Stimulated activated CD4-positive, alpha-beta T cell treated with anti-CD3 and anti-CD28 coated beads, Interleukin-1b, Interleukin-23, amount 100 ng/mL, for 24 hours (primary cell): ENCODE data around the gene TLR1.
"Not testable (repeated sequence)": the region's sequence is repeated elsewhere in the genome, so short reads cannot be mapped to it uniquely, and the experiment has no call there.

Source experiments
- DNase-seq, 4 experiments: peaks; one replicate each; pipeline ENCODE4 v3.0.0-alpha.2; 2020; ENCODE audit warnings: low read depth in 4 of 4, low spot score in 1 of 4

Gene TLR1

DNA sequence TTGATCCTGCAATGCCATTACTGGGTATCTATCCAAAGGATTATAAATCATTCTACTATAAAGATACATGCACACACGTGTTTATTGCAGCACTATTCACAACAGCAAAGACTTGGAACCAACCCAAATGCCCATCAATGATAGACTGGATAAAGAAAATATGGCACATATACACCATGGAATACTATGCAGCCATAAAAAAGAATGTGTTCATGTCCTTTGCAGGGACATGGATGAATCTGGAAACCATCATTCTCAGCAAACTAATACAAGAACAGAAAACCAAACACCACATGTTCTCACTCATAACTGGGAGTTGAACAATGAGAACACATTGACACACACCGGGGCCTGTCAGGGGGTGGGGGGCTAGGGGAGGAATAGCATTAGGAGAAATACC is 26.7 kb downstream of the TLR1 start:
- DNase-seq: not testable (repeated sequence)

DNA sequence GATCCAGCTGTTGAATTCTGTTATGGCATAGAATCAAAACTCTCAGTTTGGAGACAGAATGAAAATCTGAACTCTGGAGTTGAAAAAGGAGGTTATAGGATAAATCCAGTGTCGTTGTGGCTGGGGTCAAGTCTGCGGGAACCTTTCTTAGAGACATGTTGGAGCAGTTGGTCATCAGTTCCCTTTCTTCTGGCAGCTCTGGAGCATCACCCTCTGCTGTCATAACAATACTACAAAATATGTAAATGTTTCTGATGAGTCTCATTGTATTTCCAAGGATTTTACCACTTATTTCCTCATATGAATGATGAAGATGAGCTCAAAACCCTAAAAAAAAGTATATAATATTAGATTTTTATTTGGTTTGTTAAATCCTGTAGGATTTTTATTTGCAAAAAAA is 29.3 kb downstream of the TLR1 start:
- DNase-seq: no peak

- DNase-seq: no peak
These were observed 30.2 kb downstream of the TLR1 start for GRCh38 chr4:38774181-38774955.

DNA sequence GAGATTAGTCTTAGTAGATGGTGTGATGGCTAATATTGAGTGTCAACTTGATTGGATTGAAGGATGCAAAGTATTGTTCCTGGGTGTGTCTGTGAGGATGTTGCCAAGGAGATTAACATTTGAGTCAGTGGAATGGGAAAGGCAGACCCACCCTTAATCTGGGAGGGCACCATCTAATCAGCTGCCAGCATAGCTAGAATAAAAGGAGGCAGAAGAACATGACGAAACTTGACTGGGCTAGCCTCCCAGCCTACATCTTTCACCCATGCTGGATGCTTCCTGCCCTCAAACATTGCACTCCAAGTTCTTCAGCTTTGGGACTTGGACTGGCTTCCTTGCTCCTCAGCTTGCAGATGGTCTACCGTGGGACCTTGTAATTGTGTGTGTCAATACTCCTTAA is 34.3 kb downstream of the TLR1 start:
- DNase-seq: not testable (repeated sequence)

DNA sequence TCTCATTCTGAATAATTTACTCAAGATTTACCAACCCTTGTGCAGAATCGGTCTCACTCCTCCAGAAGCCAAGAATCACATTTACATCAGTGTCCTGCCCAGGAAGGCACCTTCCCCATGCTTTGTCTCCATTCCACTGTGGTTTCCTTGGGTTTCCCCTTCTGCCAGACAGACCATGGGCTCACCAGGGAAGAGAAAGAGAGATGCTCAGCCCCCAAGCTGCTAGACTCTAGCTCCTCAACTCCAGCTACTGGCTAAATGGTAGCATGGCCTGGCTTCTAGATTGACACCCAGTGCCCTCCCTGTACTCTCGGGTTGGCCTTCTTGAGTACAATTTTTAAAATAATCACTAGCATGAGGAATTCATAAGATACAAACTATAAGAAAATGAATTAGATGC is 34.7 kb downstream of the TLR1 start:
- no peak for DNase-seq

GRCh38 chr4:38769441-38769840 is 35.1 kb downstream of the TLR1 start:
- no peak for DNase-seq

DNA sequence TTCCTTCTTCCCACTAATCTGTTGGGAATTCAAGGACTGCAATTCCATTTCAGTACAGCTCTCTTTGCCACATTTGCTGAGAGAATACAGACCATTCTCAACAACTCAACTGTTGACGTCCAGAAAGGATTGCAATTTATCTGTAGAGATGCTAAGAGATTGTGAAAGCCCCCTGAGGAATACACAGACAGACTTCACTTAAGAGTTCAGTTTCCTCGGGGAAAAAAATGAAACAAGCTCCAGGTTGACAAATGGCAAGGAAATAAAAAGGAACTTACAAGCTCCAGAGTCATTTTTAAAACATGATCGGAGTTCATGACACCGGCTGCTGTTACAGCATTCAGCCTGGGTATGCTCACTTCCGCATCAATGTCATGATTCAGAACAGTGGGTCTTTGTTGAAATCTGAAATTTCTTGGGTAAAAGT is 35.6 kb downstream of the TLR1 start:
- DNase-seq: no peak

DNA sequence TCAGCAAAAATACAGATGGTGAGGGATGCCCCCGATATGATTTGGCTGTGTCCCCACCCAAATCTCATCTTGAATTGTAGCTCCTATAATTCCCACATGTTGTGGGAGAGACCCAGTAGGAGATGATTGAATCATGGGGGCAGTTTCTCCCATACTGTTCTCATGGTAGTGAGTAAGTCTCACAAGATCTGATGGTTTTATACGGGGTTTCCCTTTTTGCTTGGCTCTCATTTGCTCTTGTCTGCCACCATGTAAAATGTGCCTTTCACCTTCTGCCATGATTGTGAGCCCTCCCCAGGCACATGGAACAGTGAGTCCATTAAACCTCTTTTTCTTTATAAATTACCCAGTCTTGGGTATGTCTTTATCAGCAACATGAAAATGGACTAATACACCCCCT is 37.7 kb downstream of the TLR1 start:
- DNase-seq: not testable (repeated sequence)

DNA sequence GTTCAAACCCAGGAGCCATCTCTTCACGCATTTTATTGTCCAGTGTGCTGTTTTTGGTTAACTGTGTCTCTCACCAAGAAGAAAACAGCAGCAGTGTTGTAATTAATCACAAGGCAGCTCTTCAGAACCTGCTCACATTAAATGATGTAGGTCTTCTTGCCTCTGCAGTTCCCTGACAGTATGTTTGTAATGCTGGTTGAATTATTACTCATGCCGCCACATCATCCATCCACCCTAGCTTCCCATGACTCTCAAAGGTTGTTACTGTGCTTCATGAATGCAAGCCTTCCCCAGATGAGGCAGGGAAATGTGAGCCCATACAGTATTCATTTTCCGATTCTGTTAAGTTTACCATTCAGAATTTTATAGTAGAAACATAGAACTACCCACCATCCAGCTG is 39.2 kb downstream of the TLR1 start:
- DNase-seq: no peak

DNA sequence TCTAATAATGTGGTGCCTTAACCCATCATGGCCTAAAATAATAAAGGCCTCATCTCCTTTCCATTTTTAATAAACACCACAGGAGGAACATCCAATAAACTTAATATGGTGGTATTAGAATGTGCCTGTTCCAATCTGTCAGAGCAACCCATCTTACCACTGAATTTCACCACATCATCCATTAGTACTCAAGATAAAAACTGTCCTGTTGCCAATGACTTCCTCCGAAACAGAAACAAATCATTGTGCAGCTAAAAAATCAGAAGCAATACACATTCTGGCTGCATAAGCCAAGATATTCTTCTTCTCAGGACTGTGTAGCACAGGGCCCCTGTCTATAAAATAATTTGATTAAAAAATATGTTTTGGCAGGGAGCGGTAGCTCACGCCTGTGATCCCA is 40.3 kb downstream of the TLR1 start:
- no peak for DNase-seq

DNA sequence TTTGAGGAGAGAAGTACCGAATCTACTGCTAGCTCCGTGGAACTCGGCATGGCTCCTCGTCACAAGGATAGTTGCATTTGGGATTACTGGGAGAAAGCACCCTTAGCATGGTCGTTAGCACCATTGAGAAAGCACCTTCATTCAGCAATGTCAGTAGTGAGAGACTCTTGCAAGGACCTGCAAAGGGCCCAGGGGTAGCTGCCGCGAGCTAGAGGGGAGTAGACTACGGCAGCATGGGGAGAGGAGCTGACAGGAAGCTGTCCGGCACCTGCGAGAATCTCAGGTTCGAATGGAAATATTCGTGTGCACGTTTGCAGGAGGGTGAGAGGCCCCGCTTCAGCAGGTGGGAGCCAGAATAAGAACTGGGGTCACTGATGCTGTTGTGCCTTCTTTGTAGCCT is 42.0 kb downstream of the TLR1 start:
- no peak for DNase-seq

DNA sequence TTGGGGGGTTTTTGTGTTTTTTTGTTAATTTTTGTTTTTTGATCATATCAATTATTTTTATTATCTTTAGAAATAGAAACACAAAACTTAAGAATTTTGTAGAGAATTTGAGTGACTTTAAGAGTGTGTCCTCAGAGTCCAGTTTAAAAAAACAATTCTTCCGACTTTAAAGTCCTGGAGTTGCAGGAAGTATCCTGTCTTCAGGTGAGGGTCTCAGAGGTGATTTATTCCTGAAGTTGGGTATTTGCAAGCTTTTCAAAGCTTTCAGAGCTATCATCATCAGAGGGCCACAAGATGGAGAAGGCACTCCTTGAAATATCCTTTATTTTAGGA is 44.8 kb downstream of the TLR1 start:
- DNase-seq: no peak

DNA sequence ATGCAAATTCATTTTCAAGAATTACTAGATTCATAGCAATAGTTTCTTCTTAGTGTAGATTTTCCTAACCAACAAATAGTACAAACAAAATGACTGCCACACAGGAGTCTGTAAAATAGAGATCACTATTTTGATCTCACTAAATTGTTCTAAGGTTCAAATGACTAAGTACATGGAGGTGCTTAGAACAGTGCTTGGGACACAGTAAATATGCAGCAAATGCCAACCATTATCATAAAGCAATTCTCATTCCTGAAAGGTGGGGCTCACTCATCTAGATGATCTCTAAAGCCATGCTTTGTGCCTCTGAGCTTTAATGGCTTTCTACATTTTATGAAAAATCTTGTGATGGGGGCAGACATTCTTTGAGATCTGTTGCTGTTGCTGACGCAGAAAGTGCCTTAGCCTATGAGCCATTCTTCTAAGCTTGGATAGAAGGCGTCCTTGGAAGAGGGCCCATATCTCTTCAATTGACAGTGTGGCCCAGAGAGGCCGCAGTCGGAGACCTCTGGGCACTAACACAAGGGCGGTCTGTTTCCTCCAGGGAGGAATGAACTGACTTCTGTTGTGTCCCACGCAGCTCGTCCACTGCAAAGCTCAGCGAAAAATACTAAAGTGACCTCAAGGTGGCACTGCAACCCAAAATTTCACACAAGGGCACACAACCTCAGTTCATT is 45.3 kb downstream of the TLR1 start:
- peak; percentile 23 to 38 (median 30) for DNase-seq

DNA sequence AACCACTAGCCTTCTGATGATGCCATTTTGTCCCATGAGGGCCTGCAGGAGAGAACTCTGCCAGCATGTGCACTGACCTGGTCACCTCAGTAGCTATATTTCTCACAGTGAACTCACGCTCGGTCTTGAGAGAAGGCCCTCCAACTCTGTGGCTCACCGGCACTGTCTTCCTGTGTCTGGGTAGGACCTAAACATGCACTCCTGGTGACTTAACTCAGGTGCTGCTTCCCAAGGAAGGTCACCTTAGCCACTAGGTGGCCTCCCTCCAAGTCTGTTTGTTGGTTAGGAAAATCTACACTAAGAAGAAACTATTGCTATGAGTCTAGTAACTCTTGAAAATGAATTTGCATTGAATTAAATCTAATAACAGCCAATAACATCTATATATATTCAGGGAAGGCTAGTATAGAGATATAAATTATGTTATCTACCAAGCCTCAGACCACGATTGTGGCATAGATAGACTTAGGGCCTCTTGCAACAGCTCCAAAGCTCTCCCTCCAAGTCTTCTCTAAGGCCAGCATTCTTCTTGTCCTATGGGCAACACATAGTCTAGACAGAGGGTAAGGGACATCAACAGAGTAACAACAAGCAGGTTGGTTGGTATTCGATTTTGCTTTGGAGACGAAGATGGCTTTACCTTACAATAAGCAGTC is 46.5 kb downstream of the TLR1 start:
- DNase-seq: no peak

DNA sequence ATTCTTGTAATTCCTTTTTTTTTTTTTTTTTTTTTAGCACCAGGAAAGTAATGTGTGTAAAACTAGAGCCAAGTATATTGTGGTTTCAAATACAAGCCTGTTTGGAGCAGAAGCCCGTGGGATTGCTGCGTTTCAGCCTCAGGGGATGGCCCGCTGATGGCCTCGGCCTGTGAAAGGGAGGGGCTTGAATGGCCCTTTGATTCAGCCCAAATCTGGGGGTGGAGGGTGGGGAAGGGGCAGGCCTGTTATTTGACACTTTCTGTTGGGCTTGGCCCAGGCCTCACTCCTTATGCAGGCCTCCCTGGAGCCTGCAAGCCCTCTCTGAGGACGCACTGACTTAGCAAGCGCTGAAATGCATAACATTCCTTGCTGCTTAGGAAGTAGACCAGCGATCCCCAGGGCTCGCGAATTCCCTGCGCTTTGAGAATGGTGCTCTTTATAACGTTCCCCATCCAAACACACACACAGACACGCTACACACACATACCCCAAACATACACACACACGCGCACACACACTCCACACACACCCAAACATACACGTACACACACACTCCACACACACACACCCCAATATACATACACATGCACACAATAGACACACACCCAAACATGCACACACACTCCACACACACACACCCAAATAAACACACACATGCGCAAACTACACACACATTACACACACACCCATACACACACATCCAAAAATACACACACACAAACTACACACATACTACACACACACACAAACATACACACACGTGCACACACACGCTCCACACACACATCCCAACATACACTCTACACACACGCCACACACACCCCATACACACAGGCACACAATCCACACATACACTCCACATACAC is 51.4 kb downstream of the TLR1 start:
- DNase-seq: no peak

DNA sequence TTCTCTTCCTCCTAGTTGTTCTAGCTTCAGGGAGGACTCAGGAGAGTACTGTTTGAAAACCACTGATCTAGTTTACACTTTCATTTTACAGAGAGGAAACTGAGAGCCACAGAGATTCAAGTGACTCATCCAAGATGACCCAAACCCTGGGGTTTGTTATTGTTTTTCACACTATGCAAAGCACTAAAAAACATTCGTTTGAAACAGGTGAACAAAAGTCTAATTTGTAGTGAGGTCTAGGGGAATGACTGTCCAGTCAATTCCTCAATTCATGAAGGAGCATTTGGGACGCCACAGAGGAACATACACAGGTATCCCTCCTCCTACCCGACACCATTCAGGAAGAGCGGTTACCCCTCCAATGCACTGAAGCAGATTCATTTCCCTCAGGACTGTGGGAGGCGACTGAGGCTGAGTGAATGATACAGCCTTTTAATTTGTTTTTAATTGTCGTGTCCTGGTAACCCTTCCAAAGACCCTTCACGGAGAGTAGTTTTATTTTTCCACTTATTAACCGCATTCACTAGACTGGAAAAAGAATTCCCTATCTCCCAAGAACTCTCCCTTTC is 52.1 kb downstream of the TLR1 start:
- no peak for DNase-seq

DNA sequence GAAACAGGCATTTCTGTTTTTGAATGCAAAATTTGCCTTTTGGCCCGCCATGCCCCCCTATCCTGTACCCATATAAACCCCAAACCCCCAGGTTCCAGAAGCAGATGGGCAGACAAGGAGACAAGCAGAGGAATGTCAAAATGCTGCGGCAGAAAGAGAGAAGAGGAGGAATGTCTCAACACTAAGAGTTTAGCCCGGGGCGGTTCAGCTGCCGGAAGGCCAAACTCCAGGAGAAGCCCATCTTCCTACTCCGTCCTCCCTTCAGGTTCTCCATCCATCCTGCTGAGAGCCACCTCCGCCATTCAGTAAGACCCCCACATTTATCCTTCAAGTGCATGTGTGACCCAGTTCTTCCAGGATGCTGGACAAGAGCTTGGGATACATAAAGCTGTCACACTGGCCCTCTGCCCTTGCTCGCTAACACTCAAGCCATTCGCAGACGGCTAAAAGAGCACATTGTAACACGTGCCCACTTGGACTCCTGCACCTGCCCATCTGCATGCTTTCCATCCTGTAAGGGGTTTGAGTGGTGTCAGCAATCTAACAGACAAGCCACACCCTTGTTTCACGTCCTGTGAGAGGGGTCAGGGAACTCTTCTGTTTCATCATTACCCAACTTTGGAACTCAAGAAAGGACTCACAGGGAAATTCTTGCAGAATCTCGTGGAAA is 53.1 kb downstream of the TLR1 start:
- no peak for DNase-seq

DNA sequence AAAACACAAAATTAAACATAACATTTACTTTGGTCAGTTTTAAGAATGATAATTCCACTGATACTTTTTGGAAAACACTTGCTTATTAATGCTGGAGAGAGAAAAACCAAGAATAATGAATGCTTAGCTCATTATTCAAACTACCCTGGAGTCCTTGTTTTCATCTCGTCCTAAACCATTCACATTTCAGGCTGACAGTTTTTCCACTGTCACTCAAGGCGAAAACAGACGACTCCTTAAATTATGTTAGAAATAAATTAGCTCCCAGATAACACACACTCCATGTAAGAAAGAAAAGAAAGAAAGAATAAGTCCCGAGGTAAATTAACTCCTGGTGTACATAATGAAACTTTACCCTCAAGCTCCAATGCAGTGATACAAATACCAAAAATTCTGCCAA is 55.3 kb downstream of the TLR1 start:
- no peak for DNase-seq

GRCh38 chr4:38747629-38748028 is 57.0 kb downstream of the TLR1 start:
- no peak for DNase-seq
